ENCODE results near the gene GMDS. TPM values are rescaled to one million over a fixed set of nuclear protein-coding genes. Genes with fewer than 3 reads are reported as not detected.
A peak's percentile ranks its signal among the peaks of the same experiment; 100 is the strongest.

GMDS gene
- total and polyA plus RNA-seq, 2 of the 4 experiments (the other 2 are of a cell fraction) = 7.3 to 21.9 TPM

DNA sequence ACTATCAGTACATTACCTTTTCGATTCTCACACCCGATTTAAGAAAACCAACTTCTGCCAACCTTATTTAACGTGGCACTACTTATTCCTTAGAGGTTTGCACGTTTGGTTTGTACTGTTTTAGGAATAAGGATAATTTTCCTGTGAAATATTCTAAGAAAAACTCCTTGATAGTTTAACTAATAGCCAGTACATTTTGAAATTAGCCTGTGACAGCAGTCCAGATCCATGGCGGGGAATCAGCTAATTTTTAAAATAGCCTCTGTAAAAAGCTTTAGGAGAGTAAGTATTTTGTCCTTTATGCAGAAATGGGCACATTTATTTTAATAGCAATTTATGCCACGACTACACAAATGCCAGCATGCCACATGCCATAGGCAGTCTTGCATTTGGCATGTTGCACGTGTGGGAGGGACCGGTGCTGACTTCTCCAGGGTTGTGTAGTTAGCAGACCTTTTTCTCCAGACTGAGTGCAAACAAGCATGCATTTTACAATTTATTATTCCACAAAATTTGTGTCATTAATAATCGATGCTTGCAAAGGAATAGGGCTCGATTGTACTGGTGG, 629.5 kb downstream of the GMDS start:
- H3K79me1 ChIP-seq (ENCODE audit: low read depth in 1 of 2, low read length in 2 of 2) = peaks cover 10 to 21% of the 10 kb centered on the region in 2 experiments
- H3K4me2 ChIP-seq (ENCODE audit: low read depth, low read length) = no peak overlapping the region
- no peak overlapping the region for H2AK9ac ChIP-seq (replicated peaks; ENCODE audit: low read depth, low read length, poor library complexity)
- no peak for TF ChIP-seq RAD21 (IDR thresholded peaks at IDR 0.05; ENCODE audit: low read length)
- TF ChIP-seq MXI1 (IDR thresholded peaks at IDR 0.05; ENCODE audit: borderline replicate concordance, low read depth, low read length) = no peak
- TF ChIP-seq FOS (IDR thresholded peaks at IDR 0.05; ENCODE audit: low read depth, low read length) = no peak
- TF ChIP-seq, protein P1, sequence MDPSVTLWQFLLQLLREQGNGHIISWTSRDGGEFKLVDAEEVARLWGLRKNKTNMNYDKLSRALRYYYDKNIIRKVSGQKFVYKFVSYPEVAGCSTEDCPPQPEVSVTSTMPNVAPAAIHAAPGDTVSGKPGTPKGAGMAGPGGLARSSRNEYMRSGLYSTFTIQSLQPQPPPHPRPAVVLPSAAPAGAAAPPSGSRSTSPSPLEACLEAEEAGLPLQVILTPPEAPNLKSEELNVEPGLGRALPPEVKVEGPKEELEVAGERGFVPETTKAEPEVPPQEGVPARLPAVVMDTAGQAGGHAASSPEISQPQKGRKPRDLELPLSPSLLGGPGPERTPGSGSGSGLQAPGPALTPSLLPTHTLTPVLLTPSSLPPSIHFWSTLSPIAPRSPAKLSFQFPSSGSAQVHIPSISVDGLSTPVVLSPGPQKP (IDR thresholded peaks at IDR 0.05; ENCODE audit: borderline replicate concordance, low read depth, low read length) = no peak
- TF ChIP-seq, protein P2, sequence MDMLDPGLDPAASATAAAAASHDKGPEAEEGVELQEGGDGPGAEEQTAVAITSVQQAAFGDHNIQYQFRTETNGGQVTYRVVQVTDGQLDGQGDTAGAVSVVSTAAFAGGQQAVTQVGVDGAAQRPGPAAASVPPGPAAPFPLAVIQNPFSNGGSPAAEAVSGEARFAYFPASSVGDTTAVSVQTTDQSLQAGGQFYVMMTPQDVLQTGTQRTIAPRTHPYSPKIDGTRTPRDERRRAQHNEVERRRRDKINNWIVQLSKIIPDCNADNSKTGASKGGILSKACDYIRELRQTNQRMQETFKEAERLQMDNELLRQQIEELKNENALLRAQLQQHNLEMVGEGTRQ (IDR thresholded peaks at IDR 0.05; ENCODE audit: low read depth, low read length) = no peak
- no peak for TF ChIP-seq CEBPB (IDR thresholded peaks at IDR 0.05; ENCODE audit: low read depth, low read length)
- no peak for TF ChIP-seq RFX5 (IDR thresholded peaks at IDR 0.05; ENCODE audit: low read depth, low read length)
- TF ChIP-seq SMC3 (IDR thresholded peaks at IDR 0.05; ENCODE audit: low read depth, low read length) = no peak
- no peak overlapping the region for H3K9ac ChIP-seq (ENCODE audit: low read depth, low read length)
- no peak overlapping the region for H3K27ac ChIP-seq (ENCODE audit: insufficient read depth, low read length)
- H3K18ac ChIP-seq (ENCODE audit: low read depth, low read length) = no peak overlapping the region
- H2BK20ac ChIP-seq (ENCODE audit: low read depth, low read length) = no peak overlapping the region
- CTCF ChIA-PET = no interaction called here
- no peaks in the 10 kb centered on the region for H3K27me3 ChIP-seq (ENCODE audit: control insufficient read depth, insufficient read depth, low read length)
- peaks cover 13% of the 10 kb centered on the region for H4K20me1 ChIP-seq (ENCODE audit: insufficient read depth, low read length)
- ATAC-seq (ENCODE audit: low read depth) = no peak
- peaks cover 15% of the 10 kb centered on the region for H3K36me3 ChIP-seq (ENCODE audit: control insufficient read depth, insufficient read depth, low read length)
- H2AFZ ChIP-seq (replicated peaks; ENCODE audit: low read length, poor library complexity) = no peak overlapping the region
- no peak for DNase-seq
- H4K8ac ChIP-seq (ENCODE audit: low read depth in 2 of 2, low read length in 2 of 2) = no peak overlapping the region
- H3K9me3 ChIP-seq (ENCODE audit: control insufficient read depth, insufficient read depth, low read length) = no peaks in the 10 kb centered on the region
- H2BK5ac ChIP-seq (ENCODE audit: low read depth, low read length, poor library complexity, severe bottlenecking) = no peak overlapping the region
- 100% methylated on average over 1 of the region's 10 CpGs; no CpG with 5 or more reads in 1 of the 2 experiments for WGBS, 2 experiments (ENCODE audit: extremely low coverage in 2 of 2, insufficient read length in 1 of 2)
- no peak overlapping the region for H3K4ac ChIP-seq (ENCODE audit: low read depth, low read length)
- H4K5ac ChIP-seq (ENCODE audit: low read depth, low read length) = no peak overlapping the region
- H4K91ac ChIP-seq (ENCODE audit: insufficient read depth, low read depth, low read length) = no peak overlapping the region
- POLR2A ChIA-PET (ENCODE audit: unreplicated experiment) = no interaction called here
- H3K4me3 ChIP-seq (ENCODE audit: insufficient read depth, low read depth, low read length) = no peak overlapping the region
- H2AK5ac ChIP-seq (ENCODE audit: low read depth, low read length) = no peak overlapping the region
- no peak overlapping the region for H3K56ac ChIP-seq (ENCODE audit: extremely low read depth, insufficient read depth, low read length)
- H2BK120ac ChIP-seq (ENCODE audit: low read depth, low read length) = no peak overlapping the region
- intact Hi-C loops (cut with micrococcal nuclease) (loop anchor here (10.0 kb wide), 1 partner anchor 419 kb away; no protein-coding TSS in a partner anchor), in situ Hi-C loops (cut with MboI; ENCODE audit: low sequenced_read_pairs) (no loop called here), dilution Hi-C loops (cut with HindIII; ENCODE audit: low sequenced_read_pairs, unreplicated experiment) (no loop called here)
- 0 out of 2 replicates have a peak overlapping the region, but pooled peaks have one; percentile 43 for H3K23ac ChIP-seq (ENCODE audit: low read depth, low read length)
- no peaks in the 10 kb centered on the region for H3K9me1 ChIP-seq (ENCODE audit: insufficient read depth, low read length)
- H3K4me1 ChIP-seq (ENCODE audit: control insufficient read depth, insufficient read depth, low read length) = peaks cover 2% of the 10 kb centered on the region; the same call in 1 of the 2 replicates
- no TSS peak for BruUV-seq (replicated peaks)
- no peak overlapping the region for H3K14ac ChIP-seq (replicated peaks; ENCODE audit: low read depth, low read length)
- no peak overlapping the region for H2BK15ac ChIP-seq (ENCODE audit: low read depth, low read length)
